Naive thymus-derived CD8-positive, alpha-beta T cell (primary cell): ENCODE results near the gene KDM2A. TPM values are rescaled to one million over a fixed set of nuclear protein-coding genes. Genes with fewer than 3 reads are reported as not detected.

ENCODE experiments used
- ATAC-seq, 2 donors: fragments of 150-1000 bp; cut with Tn5 transposase in 1 of 2; sonication (Bioruptor Pico), chemical (Tn5 transposase) in 1 of 2; 1 replicate in 1 of 2; 2 replicates in 1 of 2; pipeline ENCODE4 v1.10.0; 2021; ENCODE audit warnings: mild to moderate bottlenecking in 2 of 2, moderate library complexity in 2 of 2
- POLR2A ChIA-PET: fragments of 350-600 bp; sonication (Branson Sonifier 250); formaldehyde crosslinking; loops from one replicate; lab custom pipeline; 2021; ENCODE audit warnings: antibody characterized with exemption; lab: Charles Lee
- DNase-seq, 10 donors: peaks; one replicate each; pipeline versions ENCODE4 v3.0.0 to v3.0.0-alpha.2; 2020 to 2022
- H3K27ac Mint-ChIP-seq, 10 donors: one replicate each; pipeline ENCODE4 v1.8.0; 2020 to 2022; ENCODE audit warnings: mild to moderate bottlenecking in 10 of 10, mixed read lengths in 10 of 10, moderate library complexity in 4 of 10, inconsistent platforms in 1 of 10
- H3K27me3 Mint-ChIP-seq, 5 donors: one replicate each; pipeline ENCODE4 v1.8.0; 2021 to 2022; ENCODE audit warnings: mixed read lengths in 5 of 5
- H3K36me3 Mint-ChIP-seq, 3 donors: one replicate each; pipeline ENCODE4 v1.8.0; 2020 to 2022; ENCODE audit warnings: mixed read lengths in 3 of 3, mild to moderate bottlenecking in 2 of 3, inconsistent platforms in 1 of 3
- H3K4me1 Mint-ChIP-seq, 4 donors: one replicate each; pipeline ENCODE4 v1.8.0; 2021 to 2022; ENCODE audit warnings: mixed read lengths in 4 of 4
- H3K4me3 Mint-ChIP-seq, 10 donors: one replicate each; pipeline ENCODE4 v1.8.0; 2020 to 2022; ENCODE audit warnings: mild to moderate bottlenecking in 10 of 10, mixed read lengths in 10 of 10, moderate library complexity in 6 of 10, inconsistent platforms in 1 of 10
- H3K9me3 Mint-ChIP-seq, 9 donors: one replicate each; pipeline ENCODE4 v1.8.0; 2020 to 2022; ENCODE audit warnings: mixed read lengths in 9 of 9, mild to moderate bottlenecking in 3 of 9, inconsistent platforms in 1 of 9, moderate library complexity in 1 of 9
- polyA plus RNA-seq, 3 donors: library from polyadenylated mRNA; unstranded; fragments of 300-500 nt; fragmentation: Illumina TruSeq; gene quantifications; one replicate each; pipeline ENCODE4 v1.2.3, GENCODE V29; 2021
- total RNA-seq, 8 experiments: library from RNA in 2 of 8; stranded (reverse) in 2 of 8; gene quantifications; one replicate each; pipeline ENCODE4 v1.2.3 and lab custom pipeline; 2021 to 2026

The KDM2A gene
- total and polyA plus RNA-seq, 5 experiments from 2014 or later, result 8.0 to 280 (median 12.9) TPM

DNA sequence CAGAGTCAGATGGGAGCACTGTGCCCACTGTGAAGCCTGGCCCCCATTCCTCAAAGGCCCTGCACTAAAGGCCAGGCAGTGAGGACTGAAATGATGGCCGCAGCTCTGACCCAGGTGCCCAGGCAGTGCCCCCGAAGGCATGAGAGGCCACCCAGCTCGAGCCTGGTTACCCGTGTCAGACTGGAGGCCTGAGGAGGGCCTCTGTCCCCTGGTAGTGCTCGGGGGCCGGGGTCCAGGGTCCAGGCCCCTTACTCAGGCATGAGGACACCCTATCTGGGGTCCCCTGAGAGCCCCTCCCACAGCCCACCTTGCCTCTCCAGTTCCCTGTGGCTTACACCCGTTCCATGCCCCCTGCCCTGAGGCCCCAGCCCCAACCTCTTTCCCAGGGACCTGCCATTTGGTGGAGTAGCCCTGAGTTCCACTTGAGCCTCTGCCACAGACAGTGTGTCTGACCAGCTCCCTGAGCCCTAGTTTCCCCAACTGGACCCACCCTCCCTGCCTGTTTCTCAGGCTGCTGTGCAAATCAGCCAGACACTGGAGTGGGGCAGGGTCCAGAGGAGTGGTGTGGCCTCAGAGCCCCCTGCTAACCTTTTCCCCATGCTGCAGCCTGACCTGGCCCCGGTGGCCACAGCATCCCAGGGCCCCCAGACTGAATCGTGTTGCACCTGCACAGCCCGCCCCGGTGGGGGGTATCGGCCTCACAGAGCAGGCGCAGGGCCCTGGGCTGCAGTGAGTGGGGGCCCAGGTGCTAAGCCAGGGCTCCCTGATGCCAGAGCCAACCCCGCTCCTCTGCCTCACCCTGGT, 159.3 kb downstream of the KDM2A start:
- Mint-ChIP-seq H3K4me1 (peaks cover 30 to 80% (median 74%) of the 10 kb centered on the region in 4 donors), H3K27ac (peak overlapping the region; percentile 91 to 100 (median 98)), H3K9me3 (no peaks in the 10 kb centered on the region), H3K27me3 (no peaks in the 10 kb centered on the region), H3K4me3 (peak overlapping the region; percentile 74 to 98 (median 86)), H3K36me3 (peaks cover 0 to 63% (median 14%) of the 10 kb centered on the region in 3 donors)
- ATAC-seq, result no peak
- POLR2A ChIA-PET, result interaction anchor here (0.9 to 49.2 kb wide), 15 partner anchors 0 to 206 kb away, joined by 3 to 2293 read pairs (median 10); partner anchors contain the start of genes AIP, ANKRD13D, GRK2 and POLD4
- peak in 2 of 10 donors; percentile 5 to 59 for DNase-seq

GRCh38 chr11:67278939-67279588, 160.0 kb downstream of the KDM2A start:
- H3K36me3 Mint-ChIP-seq, result peaks cover 0 to 66% (median 14%) of the 10 kb centered on the region in 3 donors
- no peak for ATAC-seq
- peak overlapping the region; percentile 12 to 98 (median 50) for H3K4me3 Mint-ChIP-seq
- H3K9me3 Mint-ChIP-seq, result no peaks in the 10 kb centered on the region
- H3K4me1 Mint-ChIP-seq, result peaks cover 30 to 81% (median 72%) of the 10 kb centered on the region in 4 donors
- POLR2A ChIA-PET, result interaction anchor here (0.6 to 49.2 kb wide), 9 partner anchors 1 to 266 kb away, joined by 3 to 2293 read pairs (median 5); partner anchors contain the start of genes ANKRD13D, GRK2, POLD4 and SSH3
- H3K27ac Mint-ChIP-seq, result peak overlapping the region; percentile 90 to 100 (median 96)
- H3K27me3 Mint-ChIP-seq, result no peaks in the 10 kb centered on the region
- DNase-seq, result peak in 1 of 10 donors; percentile 31

DNA sequence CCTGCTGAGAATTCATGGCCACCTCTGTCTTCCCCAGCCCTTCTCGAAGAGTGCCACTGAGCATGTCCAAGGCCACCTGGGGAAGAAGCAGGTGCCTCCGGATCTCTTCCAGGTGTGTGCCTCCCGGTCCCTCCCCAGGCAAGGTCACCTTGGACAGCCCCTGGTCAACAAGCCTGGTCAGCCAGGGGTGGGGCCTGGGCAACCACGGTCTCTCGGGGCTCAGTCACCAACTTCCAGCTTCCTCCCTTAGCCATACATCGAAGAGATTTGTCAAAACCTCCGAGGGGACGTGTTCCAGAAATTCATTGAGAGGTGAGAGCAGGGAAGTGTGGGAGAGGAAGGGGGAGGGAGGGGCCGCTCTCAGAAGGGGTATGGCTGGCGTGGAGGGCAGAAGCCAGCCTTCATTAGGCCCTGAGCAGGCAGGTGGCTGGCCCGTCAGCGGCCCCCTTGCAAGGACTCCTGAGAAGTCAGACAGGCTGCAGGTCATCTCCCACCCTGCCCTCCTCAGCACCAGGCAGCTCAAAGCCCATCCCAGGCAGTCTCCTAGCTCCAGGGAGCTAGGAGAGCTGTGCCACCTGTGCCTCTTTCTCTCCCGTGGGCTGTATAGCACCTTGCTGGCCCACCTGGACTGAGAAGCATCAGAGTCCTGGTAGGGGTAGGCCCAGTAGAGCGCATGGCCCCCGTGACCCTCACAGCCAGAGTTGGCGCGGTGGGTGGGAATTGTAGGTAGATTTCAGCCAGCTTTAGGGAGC, 160.7 kb downstream of the KDM2A start:
- no peak for ATAC-seq
- peak in 2 of 10 donors; percentile 2 to 52 for DNase-seq
- Mint-ChIP-seq H3K4me1 (peaks cover 28 to 78% (median 65%) of the 10 kb centered on the region in 4 donors), H3K27me3 (no peaks in the 10 kb centered on the region), H3K9me3 (no peaks in the 10 kb centered on the region), H3K27ac (peak overlapping the region; percentile 90 to 100 (median 96)), H3K4me3 (peak overlapping the region in 8 of 10 donors; percentile 7 to 98 (median 54)), H3K36me3 (peaks cover 0 to 68% (median 14%) of the 10 kb centered on the region in 3 donors)
- POLR2A ChIA-PET, result interaction anchor here (0.6 to 49.2 kb wide), 11 partner anchors 1 to 350 kb away, joined by 3 to 2293 read pairs (median 4); partner anchors contain the start of genes ANKRD13D, GRK2, POLD4 and SSH3

- Mint-ChIP-seq H3K4me3 (peak overlapping the region in 6 of 10 donors; percentile 4 to 98 (median 56)), H3K27me3 (no peaks in the 10 kb centered on the region), H3K9me3 (no peaks in the 10 kb centered on the region), H3K36me3 (peaks cover 0 to 67% (median 14%) of the 10 kb centered on the region in 3 donors), H3K27ac (peak overlapping the region; percentile 85 to 100 (median 96)), H3K4me1 (peaks cover 28 to 77% (median 65%) of the 10 kb centered on the region in 4 donors)
- peak in 1 of 10 donors; percentile 21 for DNase-seq
- no peak for ATAC-seq
- POLR2A ChIA-PET, result interaction anchor here (0.6 to 49.2 kb wide), 5 partner anchors 2 to 350 kb away, joined by 3 to 2293 read pairs (median 5); partner anchors contain the start of genes ANKRD13D, GRK2, POLD4 and SSH3
Observed at GRCh38 chr11:67280341-67280787, 161.3 kb downstream of the KDM2A start.

- ATAC-seq, result no peak
- POLR2A ChIA-PET, result interaction anchor here (0.6 to 49.2 kb wide), 5 partner anchors 3 to 349 kb away, joined by 3 to 2293 read pairs (median 5); partner anchors contain the start of genes ANKRD13D, GRK2, POLD4 and SSH3
- Mint-ChIP-seq H3K9me3 (no peaks in the 10 kb centered on the region), H3K27ac (peak overlapping the region in 8 of 10 donors; percentile 19 to 100 (median 88)), H3K27me3 (no peaks in the 10 kb centered on the region), H3K4me3 (peak overlapping the region in 1 of 10 donors; percentile 8), H3K36me3 (peaks cover 0 to 67% (median 14%) of the 10 kb centered on the region in 3 donors), H3K4me1 (peaks cover 22 to 76% (median 63%) of the 10 kb centered on the region in 4 donors)
- DNase-seq, result peak in 1 of 10 donors; percentile 55
Observed at GRCh38 chr11:67280788-67281551, 161.9 kb downstream of the KDM2A start.

DNA sequence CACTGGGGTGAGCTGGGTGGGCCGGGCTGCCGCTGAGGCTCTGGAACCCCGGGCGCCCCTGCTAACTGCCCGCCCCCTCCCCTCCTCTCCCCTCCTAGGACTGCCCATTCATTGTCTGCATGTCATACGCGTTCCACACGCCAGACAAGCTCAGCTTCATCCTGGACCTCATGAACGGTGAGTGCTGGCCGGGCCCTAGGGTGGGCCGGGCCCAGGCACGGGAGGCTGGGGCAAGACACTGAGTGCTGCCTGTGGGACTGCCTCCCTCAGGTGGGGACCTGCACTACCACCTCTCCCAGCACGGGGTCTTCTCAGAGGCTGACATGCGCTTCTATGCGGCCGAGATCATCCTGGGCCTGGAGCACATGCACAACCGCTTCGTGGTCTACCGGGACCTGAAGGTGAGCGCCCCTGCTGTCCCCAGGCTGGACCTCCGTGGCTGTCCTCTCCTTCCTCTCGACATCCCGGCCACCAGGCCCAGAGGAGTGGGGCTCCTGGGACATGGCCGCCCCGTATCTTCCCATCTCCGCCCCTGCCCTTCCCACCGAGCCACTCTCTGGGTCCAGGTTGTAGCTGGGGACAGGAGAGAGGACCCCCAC, 162.6 kb downstream of the KDM2A start:
- ATAC-seq (no peak), DNase-seq (peak in 2 of 10 donors; percentile 2 to 55)
- Mint-ChIP-seq H3K4me3 (peak overlapping the region in 2 of 10 donors; percentile 33 to 62), H3K27me3 (no peaks in the 10 kb centered on the region), H3K36me3 (peaks cover 0 to 72% (median 14%) of the 10 kb centered on the region in 3 donors), H3K9me3 (no peaks in the 10 kb centered on the region), H3K4me1 (peaks cover 17 to 75% (median 62%) of the 10 kb centered on the region in 4 donors), H3K27ac (peak overlapping the region in 9 of 10 donors; percentile 35 to 92 (median 76))
- POLR2A ChIA-PET, result interaction anchor here (35.0 to 49.2 kb wide), 2 partner anchors 3 to 18 kb away, joined by 2293 read pairs; partner anchors contain the start of genes ANKRD13D, GRK2 and SSH3

DNA sequence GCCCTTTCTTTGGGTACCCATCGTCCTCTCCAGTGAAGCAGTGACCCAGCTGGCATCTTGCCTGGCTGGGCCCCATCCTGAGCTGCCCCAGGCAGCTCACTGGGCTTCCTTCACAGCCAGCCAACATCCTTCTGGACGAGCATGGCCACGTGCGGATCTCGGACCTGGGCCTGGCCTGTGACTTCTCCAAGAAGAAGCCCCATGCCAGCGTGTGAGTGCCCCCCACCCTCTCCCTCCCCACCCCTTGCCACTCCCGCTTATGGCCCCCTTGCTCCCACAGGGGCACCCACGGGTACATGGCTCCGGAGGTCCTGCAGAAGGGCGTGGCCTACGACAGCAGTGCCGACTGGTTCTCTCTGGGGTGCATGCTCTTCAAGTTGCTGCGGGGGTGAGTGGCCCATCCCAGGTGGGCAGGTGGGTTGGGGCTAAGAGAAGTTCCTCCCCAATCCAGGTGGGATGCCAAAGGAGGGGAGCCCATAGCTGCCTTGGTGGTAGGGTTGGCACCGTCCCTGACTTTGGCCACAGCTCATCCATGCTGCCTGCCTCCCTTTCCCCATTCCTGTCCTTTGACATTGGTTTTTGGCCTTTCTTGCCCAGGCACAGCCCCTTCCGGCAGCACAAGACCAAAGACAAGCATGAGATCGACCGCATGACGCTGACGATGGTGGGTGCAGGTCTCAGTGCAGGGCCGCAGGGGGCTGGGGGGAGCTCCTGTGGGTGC, 163.3 kb downstream of the KDM2A start:
- DNase-seq, result peak in 2 of 10 donors; percentile 4 to 59

DNA sequence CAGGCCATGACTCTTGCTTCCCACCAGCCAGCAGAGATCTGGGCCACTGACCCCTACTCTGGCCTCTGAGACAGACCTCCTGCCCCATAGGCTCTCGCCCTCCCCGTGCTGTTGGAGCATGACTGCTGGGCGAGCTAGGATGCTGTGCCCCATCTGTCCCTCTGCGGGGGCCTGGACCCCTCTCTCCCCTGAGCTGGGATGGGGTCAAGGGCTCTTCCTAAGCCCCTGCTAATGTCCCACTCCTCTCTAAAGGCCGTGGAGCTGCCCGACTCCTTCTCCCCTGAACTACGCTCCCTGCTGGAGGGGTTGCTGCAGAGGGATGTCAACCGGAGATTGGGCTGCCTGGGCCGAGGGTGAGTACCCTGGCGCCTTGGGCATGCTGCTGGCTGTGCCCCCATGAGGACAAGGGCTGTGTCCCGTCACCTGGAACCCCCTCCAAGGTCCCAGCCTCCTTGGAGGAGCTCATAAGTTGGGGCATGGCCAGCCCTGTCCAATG, 163.9 kb downstream of the KDM2A start:
- ATAC-seq (no peak), DNase-seq (peak in 2 of 10 donors; percentile 3 to 47)
- Mint-ChIP-seq H3K9me3 (no peaks in the 10 kb centered on the region), H3K27me3 (no peaks in the 10 kb centered on the region), H3K27ac (peak overlapping the region in 7 of 10 donors; percentile 53 to 85 (median 78)), H3K4me3 (peak overlapping the region in 2 of 10 donors; percentile 30 to 45), H3K36me3 (peaks cover 0 to 70% (median 12%) of the 10 kb centered on the region in 3 donors), H3K4me1 (peaks cover 22 to 75% (median 62%) of the 10 kb centered on the region in 4 donors)
- POLR2A ChIA-PET, result interaction anchor here (0.6 to 49.2 kb wide), 6 partner anchors 5 to 155 kb away, joined by 3 to 2293 read pairs (median 4); partner anchors contain the start of genes ANKRD13D, GRK2, POLD4 and PTPRCAP

More for the DNA sequence above, 163.3 kb downstream of the KDM2A start:
- Mint-ChIP-seq H3K36me3 (peaks cover 0 to 74% (median 14%) of the 10 kb centered on the region in 3 donors), H3K27me3 (no peaks in the 10 kb centered on the region), H3K9me3 (no peaks in the 10 kb centered on the region), H3K4me1 (peaks cover 19 to 75% (median 62%) of the 10 kb centered on the region in 4 donors), H3K4me3 (peak overlapping the region in 3 of 10 donors; percentile 33 to 62 (median 55)), H3K27ac (peak overlapping the region in 9 of 10 donors; percentile 53 to 92 (median 82))
- ATAC-seq, result no peak
- POLR2A ChIA-PET, result interaction anchor here (1.0 to 49.2 kb wide), 4 partner anchors 4 to 155 kb away, joined by 3 to 2293 read pairs (median 1148); partner anchors contain the start of genes ANKRD13D, GRK2, PTPRCAP and SSH3

DNA sequence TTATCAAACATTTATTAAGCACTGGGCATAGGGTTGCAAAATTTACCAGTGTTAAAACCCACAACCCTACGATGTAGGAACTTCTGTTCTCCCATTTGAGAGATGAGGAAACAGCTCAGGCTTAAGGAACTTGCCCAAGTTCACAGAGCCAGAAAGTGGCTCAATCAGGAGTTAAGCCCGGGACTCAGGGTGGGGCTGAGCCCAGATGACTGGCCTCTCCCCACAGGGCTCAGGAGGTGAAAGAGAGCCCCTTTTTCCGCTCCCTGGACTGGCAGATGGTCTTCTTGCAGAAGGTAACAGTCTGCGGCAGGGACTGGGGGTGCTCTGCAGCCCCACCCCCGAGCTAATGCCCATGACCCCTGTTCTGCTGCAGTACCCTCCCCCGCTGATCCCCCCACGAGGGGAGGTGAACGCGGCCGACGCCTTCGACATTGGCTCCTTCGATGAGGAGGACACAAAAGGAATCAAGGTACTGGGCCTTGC, 164.5 kb downstream of the KDM2A start:
- Mint-ChIP-seq H3K4me1 (peaks cover 24 to 73% (median 61%) of the 10 kb centered on the region in 4 donors), H3K9me3 (no peaks in the 10 kb centered on the region), H3K27me3 (no peaks in the 10 kb centered on the region), H3K4me3 (no peak overlapping the region), H3K27ac (peak overlapping the region in 8 of 10 donors; percentile 7 to 86 (median 73)), H3K36me3 (peaks cover 0 to 70% (median 12%) of the 10 kb centered on the region in 3 donors)
- DNase-seq (peak in 1 of 10 donors; percentile 2), ATAC-seq (no peak)
- POLR2A ChIA-PET, result interaction anchor here (0.6 to 49.2 kb wide), 5 partner anchors 5 to 115 kb away, joined by 4 to 2293 read pairs (median 4); partner anchors contain the start of genes ANKRD13D, GRK2, POLD4 and SSH3
